ENCODE data around the gene CAPZB.

The CAPZB gene

GRCh38 chr1:19448491-19449439, 36.6 kb downstream of the CAPZB start:
- peak; percentile 92 for DNase-seq (ENCODE audit: low read depth)

GRCh38 chr1:19447550-19447949, 37.8 kb downstream of the CAPZB start:
- no peak for DNase-seq (ENCODE audit: low read depth)

- DNase-seq (ENCODE audit: low read depth) = no peak
Observed at GRCh38 chr1:19445417-19446342, 39.7 kb downstream of the CAPZB start.

- DNase-seq (ENCODE audit: low read depth) = no peak
Observed at GRCh38 chr1:19444296-19445021, 40.9 kb downstream of the CAPZB start.

- DNase-seq (ENCODE audit: low read depth) = no peak
Observed at GRCh38 chr1:19443326-19443725, 42.0 kb downstream of the CAPZB start.

- DNase-seq (ENCODE audit: low read depth) = no peak
Observed at GRCh38 chr1:19442154-19443096, 42.9 kb downstream of the CAPZB start.

- DNase-seq (ENCODE audit: low read depth) = no peak
Observed at GRCh38 chr1:19441048-19441780, 44.1 kb downstream of the CAPZB start.

GRCh38 chr1:19439464-19440171, 45.7 kb downstream of the CAPZB start:
- DNase-seq (ENCODE audit: low read depth) = no peak

- DNase-seq (ENCODE audit: low read depth) = no peak
Observed at GRCh38 chr1:19438516-19439195, 46.7 kb downstream of the CAPZB start.

- DNase-seq (ENCODE audit: low read depth) = no peak
Observed at GRCh38 chr1:19437891-19438294, 47.4 kb downstream of the CAPZB start.

- DNase-seq (ENCODE audit: low read depth) = no peak
Observed at GRCh38 chr1:19436716-19437476, 48.4 kb downstream of the CAPZB start.

GRCh38 chr1:19435851-19436455, 49.4 kb downstream of the CAPZB start:
- no peak for DNase-seq (ENCODE audit: low read depth)

GRCh38 chr1:19435181-19435580, 50.2 kb downstream of the CAPZB start:
- no peak for DNase-seq (ENCODE audit: low read depth)

GRCh38 chr1:19433719-19433998, 51.7 kb downstream of the CAPZB start:
- DNase-seq (ENCODE audit: low read depth) = no peak

- DNase-seq (ENCODE audit: low read depth) = no peak
Observed at GRCh38 chr1:19432943-19433718, 52.2 kb downstream of the CAPZB start.

- no peak for DNase-seq (ENCODE audit: low read depth)
Observed at GRCh38 chr1:19430121-19431068, 54.9 kb downstream of the CAPZB start.
